Activated naive CD8-positive, alpha-beta T cell treated with anti-CD3 and anti-CD28 coated beads, Interleukin-2, amount 50 U/mL, for 24 hours (primary cell): ENCODE data around the gene CORO2B.

Experiments used
- ATAC-seq: fragments of 150-1000 bp; cut with Tn5 transposase; one replicate; pipeline ENCODE4 v1.10.0; 2021
- DNase-seq: peaks from one replicate; pipeline ENCODE4 v3.0.0; 2021
- H3K27ac Mint-ChIP-seq: one replicate; pipeline ENCODE4 v1.8.0; 2021; ENCODE audit warnings: mild to moderate bottlenecking, mixed read lengths
- H3K27me3 Mint-ChIP-seq: one replicate; pipeline ENCODE4 v1.8.0; 2021; ENCODE audit warnings: mixed read lengths
- H3K36me3 Mint-ChIP-seq: one replicate; pipeline ENCODE4 v1.8.0; 2021; ENCODE audit warnings: low read depth, mixed read lengths
- H3K4me1 Mint-ChIP-seq: one replicate; pipeline ENCODE4 v1.8.0; 2021; ENCODE audit warnings: mixed read lengths
- H3K4me3 Mint-ChIP-seq: one replicate; pipeline ENCODE4 v1.8.0; 2021; ENCODE audit warnings: mild to moderate bottlenecking, moderate library complexity, mixed read lengths
- H3K9me3 Mint-ChIP-seq: one replicate; pipeline ENCODE4 v1.8.0; 2021; ENCODE audit warnings: mixed read lengths

CORO2B gene

GRCh38 chr15:68574629-68575028, 4.2 kb upstream of the CORO2B start:
- DNase-seq (no peak), ATAC-seq (no peak)
- no peak overlapping the region for H3K4me3 Mint-ChIP-seq
- peaks cover 56% of the 10 kb centered on the region for H3K27me3 Mint-ChIP-seq
- no peaks in the 10 kb centered on the region for H3K9me3 Mint-ChIP-seq
- H3K4me1 Mint-ChIP-seq = peaks cover 7% of the 10 kb centered on the region
- no peaks in the 10 kb centered on the region for H3K36me3 Mint-ChIP-seq
- no peak overlapping the region for H3K27ac Mint-ChIP-seq

GRCh38 chr15:68576235-68576892, 2.4 kb upstream of the CORO2B start:
- H3K36me3 Mint-ChIP-seq = no peaks in the 10 kb centered on the region
- no peak overlapping the region for H3K27ac Mint-ChIP-seq
- no peaks in the 10 kb centered on the region for H3K9me3 Mint-ChIP-seq
- DNase-seq (no peak), ATAC-seq (no peak)
- peaks cover 61% of the 10 kb centered on the region for H3K27me3 Mint-ChIP-seq
- H3K4me3 Mint-ChIP-seq = no peak overlapping the region
- H3K4me1 Mint-ChIP-seq = peaks cover 13% of the 10 kb centered on the region

- Mint-ChIP-seq H3K9me3 (no peaks in the 10 kb centered on the region), H3K4me1 (peaks cover 13% of the 10 kb centered on the region), H3K4me3 (peak overlapping the region; percentile 71), H3K36me3 (no peaks in the 10 kb centered on the region), H3K27me3 (peaks cover 53% of the 10 kb centered on the region), H3K27ac (no peak overlapping the region)
- peak; percentile 60 for ATAC-seq
- DNase-seq = peak; percentile 44
Observed at GRCh38 chr15:68578175-68578979, 416 bp upstream of the CORO2B start.

DNA sequence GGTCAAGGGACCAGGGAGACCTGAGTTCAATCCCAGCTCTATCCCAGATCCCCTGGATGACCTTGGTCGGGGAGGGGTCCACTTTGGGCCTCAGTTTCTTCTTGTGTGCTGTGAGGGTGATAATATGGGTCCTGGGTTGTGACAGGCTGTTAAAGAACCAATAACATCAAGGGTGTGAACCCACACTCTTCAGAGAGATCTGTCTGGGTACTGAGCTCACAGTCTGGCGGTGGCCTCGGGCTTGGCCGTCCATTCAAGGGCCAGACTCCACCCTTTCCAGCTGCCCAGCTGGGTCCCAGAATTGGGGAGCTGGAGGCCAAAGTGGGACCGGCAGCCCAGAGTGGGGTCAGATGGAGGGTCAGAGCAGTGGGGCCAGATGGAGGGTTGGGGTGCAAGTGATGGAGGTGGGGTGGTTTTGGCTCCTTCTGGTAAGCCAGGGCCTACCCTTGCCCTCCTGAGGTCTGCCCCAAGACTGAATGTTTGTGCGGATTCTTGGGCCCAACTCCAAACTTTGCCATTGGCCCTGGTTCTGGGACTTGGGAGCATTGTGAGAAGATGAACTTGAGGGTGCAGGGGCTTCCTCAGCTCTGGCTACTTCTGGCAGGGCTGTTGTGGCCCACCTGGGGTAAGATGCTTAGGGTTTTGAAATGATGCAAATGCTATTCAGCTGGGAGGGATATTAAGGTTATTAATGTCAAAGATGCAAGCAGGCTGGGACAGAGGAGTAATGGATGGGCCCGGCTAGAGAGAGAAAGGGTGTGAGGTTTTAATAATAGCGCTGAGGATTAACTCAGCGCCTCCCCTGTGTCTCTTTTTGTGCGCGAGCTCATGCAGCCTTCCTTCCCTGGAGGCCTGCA, 1.5 kb downstream of the CORO2B start:
- Mint-ChIP-seq H3K27ac (no peak overlapping the region), H3K36me3 (no peaks in the 10 kb centered on the region), H3K27me3 (peaks cover 40% of the 10 kb centered on the region), H3K4me3 (peak overlapping the region; percentile 58), H3K9me3 (no peaks in the 10 kb centered on the region), H3K4me1 (peaks cover 13% of the 10 kb centered on the region)
- DNase-seq (no peak), ATAC-seq (no peak)

DNA sequence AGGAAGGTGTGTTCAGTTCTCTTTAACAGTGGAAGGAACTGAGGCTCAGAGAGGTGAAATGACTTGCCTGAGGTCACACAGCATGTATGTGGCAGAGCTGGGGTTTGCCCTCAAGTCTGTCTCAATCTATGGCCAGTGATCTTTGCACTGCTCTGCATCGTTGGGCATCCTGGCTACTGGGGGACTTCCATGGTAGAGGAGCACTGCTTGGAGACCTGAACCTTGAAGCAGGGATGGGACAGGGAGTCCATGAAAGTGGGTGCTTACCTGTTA, 2.0 kb downstream of the CORO2B start:
- DNase-seq (no peak), ATAC-seq (no peak)
- Mint-ChIP-seq H3K9me3 (no peaks in the 10 kb centered on the region), H3K4me1 (peaks cover 13% of the 10 kb centered on the region), H3K27me3 (peaks cover 40% of the 10 kb centered on the region), H3K36me3 (no peaks in the 10 kb centered on the region), H3K27ac (no peak overlapping the region), H3K4me3 (no peak overlapping the region)

GRCh38 chr15:68581725-68582124, 2.9 kb downstream of the CORO2B start:
- Mint-ChIP-seq H3K27me3 (peaks cover 33% of the 10 kb centered on the region), H3K36me3 (no peaks in the 10 kb centered on the region), H3K4me3 (no peak overlapping the region), H3K27ac (no peak overlapping the region), H3K9me3 (no peaks in the 10 kb centered on the region), H3K4me1 (peaks cover 20% of the 10 kb centered on the region)
- DNase-seq = no peak
- no peak for ATAC-seq

GRCh38 chr15:68582236-68582635, 3.4 kb downstream of the CORO2B start:
- ATAC-seq (no peak), DNase-seq (no peak)
- Mint-ChIP-seq H3K4me1 (peaks cover 25% of the 10 kb centered on the region), H3K27me3 (peaks cover 28% of the 10 kb centered on the region), H3K36me3 (no peaks in the 10 kb centered on the region), H3K4me3 (no peak overlapping the region), H3K9me3 (no peaks in the 10 kb centered on the region), H3K27ac (no peak overlapping the region)

GRCh38 chr15:68582864-68583263, 4.1 kb downstream of the CORO2B start:
- peaks cover 22% of the 10 kb centered on the region for H3K27me3 Mint-ChIP-seq
- no peak for ATAC-seq
- H3K27ac Mint-ChIP-seq = no peak overlapping the region
- DNase-seq = no peak
- H3K4me3 Mint-ChIP-seq = no peak overlapping the region
- H3K36me3 Mint-ChIP-seq = no peaks in the 10 kb centered on the region
- H3K9me3 Mint-ChIP-seq = no peaks in the 10 kb centered on the region
- H3K4me1 Mint-ChIP-seq = peaks cover 28% of the 10 kb centered on the region

DNA sequence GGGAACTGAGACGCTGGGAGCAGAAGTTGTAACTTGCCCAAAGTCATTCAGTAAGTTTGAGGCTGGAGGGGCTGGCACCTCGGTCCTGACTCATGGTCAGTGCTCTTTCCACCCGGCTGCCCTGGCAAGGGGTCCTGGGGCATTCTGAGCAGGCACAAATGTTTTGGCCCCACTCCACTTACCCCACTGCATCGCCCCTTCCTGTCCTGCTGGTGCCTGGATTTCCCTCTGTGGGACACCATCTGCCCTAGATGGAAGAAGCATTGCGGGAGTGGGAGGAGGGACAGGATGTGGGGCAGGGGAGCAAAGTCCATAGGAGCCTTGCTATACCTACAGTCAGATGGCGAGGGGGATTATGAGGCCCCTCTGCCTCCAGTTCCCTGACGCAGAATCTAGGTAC, 4.5 kb downstream of the CORO2B start:
- H3K36me3 Mint-ChIP-seq = no peaks in the 10 kb centered on the region
- H3K4me1 Mint-ChIP-seq = peaks cover 29% of the 10 kb centered on the region
- no peaks in the 10 kb centered on the region for H3K9me3 Mint-ChIP-seq
- H3K27me3 Mint-ChIP-seq = peaks cover 18% of the 10 kb centered on the region
- H3K4me3 Mint-ChIP-seq = no peak overlapping the region
- DNase-seq (no peak), ATAC-seq (no peak)
- H3K27ac Mint-ChIP-seq = no peak overlapping the region

- Mint-ChIP-seq H3K27ac (no peak overlapping the region), H3K4me3 (no peak overlapping the region), H3K27me3 (peaks cover 18% of the 10 kb centered on the region), H3K36me3 (no peaks in the 10 kb centered on the region), H3K4me1 (peaks cover 37% of the 10 kb centered on the region), H3K9me3 (no peaks in the 10 kb centered on the region)
- no peak for ATAC-seq
- DNase-seq = no peak
Observed at GRCh38 chr15:68583936-68584755, 5.4 kb downstream of the CORO2B start.

- no peak for ATAC-seq
- Mint-ChIP-seq H3K9me3 (no peaks in the 10 kb centered on the region), H3K4me3 (no peak overlapping the region), H3K36me3 (no peaks in the 10 kb centered on the region), H3K27ac (no peak overlapping the region), H3K27me3 (peaks cover 14% of the 10 kb centered on the region), H3K4me1 (peaks cover 36% of the 10 kb centered on the region)
- no peak for DNase-seq
Observed at GRCh38 chr15:68584756-68585573, 6.2 kb downstream of the CORO2B start.

DNA sequence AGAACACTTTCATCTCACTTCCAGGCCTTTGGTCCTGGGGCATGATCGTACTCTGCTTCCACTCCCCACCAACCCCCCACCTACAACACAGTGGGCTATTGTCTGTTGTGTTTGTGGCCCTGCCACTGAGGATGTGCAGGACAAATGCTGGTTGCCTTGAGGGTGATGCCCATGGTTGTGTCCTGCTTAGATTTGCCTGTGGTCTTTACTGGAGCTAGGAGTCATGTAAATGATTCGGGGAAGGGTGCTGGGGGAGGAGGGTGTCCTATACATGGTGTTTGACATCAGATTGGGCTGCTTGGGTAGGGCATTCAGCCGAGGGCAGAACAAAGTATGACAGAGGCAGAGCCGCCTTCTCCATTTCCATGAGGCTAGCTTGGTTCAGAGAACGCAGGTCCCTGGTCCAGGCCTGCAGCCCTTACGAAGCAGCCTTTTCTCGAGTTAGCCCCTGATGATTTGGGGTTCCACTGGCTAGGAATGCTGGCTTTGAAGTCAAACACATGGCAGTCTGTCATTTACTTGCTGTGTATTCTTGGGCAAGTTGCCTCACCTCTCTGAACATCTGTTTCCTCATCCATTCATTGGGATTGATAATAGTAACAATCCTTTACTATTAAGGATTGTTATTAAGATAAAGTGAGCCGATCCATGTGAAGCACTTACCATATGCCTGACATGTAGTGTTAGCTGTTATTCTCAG, 6.9 kb downstream of the CORO2B start:
- H3K9me3 Mint-ChIP-seq = no peaks in the 10 kb centered on the region
- peaks cover 33% of the 10 kb centered on the region for H3K4me1 Mint-ChIP-seq
- H3K27me3 Mint-ChIP-seq = peaks cover 7% of the 10 kb centered on the region
- no peak for ATAC-seq
- H3K36me3 Mint-ChIP-seq = no peaks in the 10 kb centered on the region
- peak overlapping the region; percentile 18 for H3K27ac Mint-ChIP-seq
- no peak for DNase-seq
- no peak overlapping the region for H3K4me3 Mint-ChIP-seq

DNA sequence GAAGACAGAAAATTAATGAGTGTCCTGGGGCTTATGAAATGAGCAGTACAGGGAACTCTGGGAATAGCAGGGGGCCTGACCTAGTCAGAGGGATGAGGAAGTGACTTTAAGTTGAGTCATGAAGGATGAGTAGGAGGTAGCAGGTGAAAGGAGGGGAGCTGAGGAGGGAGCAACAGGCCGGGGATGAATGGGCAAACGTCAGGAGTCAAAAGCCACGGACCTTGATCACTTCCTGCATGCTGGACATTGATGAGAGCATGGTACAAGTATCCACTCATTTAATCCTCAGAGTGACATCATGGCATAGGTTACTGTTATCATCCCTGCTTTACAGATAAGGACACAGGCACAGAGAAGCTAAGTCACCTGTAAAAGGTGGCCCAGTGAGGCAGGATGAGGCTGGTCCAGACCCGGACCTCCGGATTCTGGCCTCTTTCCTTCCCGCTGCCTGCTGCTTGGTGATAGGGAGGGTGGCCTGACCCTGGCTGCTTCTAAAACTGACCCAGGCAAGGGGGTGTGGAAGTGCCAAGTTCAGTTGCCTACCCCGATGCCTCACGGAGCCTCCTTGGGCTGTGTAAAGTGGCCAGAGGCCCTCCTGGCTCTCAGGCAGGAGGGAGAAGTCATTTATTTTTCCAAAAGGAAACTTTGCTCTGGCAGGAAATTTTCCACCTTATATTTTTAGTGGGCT, 7.6 kb downstream of the CORO2B start:
- H3K4me3 Mint-ChIP-seq = peak overlapping the region; percentile 3
- H3K9me3 Mint-ChIP-seq = no peaks in the 10 kb centered on the region
- ATAC-seq = peak; percentile 45
- no peaks in the 10 kb centered on the region for H3K36me3 Mint-ChIP-seq
- H3K27ac Mint-ChIP-seq = peak overlapping the region; percentile 18
- peaks cover 33% of the 10 kb centered on the region for H3K4me1 Mint-ChIP-seq
- H3K27me3 Mint-ChIP-seq = peaks cover 3% of the 10 kb centered on the region
- DNase-seq = no peak
